ENCODE results near the gene SPSB3. TPM values are rescaled to one million over a fixed set of nuclear protein-coding genes. Genes with fewer than 3 reads are reported as not detected.

SPSB3 gene
- total RNA-seq, 3 donors from 2014 or later: 39.7 to 56.5 (median 52.2) TPM

DNA sequence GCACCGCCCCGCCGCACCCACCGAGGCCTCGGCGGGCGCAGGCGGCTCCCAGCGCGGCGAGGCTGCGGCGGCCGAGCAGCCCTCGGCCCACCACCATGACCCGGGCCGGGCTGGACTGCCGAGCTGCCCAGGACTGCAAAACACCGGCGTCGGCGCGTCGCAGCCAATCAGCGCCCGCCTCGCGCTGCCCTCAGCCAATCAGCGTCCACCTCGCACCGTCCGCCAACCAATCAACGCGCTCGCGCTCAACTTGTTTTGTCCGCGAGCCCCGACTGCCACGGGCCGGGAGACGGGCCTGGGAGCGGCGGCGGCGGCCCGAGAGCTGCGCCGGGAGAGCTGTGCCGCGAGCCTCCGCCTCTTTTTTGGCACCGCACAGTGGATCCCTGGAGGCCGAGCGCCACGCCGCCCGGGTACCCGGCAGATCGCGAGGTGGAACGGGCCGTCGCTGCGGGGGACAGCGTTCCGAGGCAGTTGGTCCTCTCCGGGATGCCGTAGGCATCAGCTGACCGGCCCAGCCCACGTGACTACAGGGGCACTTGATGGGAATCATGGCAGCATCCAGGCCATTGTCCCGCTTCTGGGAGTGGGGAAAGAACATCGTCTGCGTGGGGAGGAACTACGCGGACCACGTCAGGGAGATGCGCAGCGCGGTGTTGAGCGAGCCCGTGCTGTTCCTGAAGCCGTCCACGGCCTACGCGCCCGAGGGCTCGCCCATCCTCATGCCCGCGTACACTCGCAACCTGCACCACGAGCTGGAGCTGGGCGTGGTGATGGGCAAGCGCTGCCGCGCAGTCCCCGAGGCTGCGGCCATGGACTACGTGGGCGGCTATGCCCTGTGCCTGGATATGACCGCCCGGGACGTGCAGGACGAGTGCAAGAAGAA lies 44.6 kb upstream of the SPSB3 start, which contains the start of the genes FAHD1 and HAGH:
FAHD1 (plus strand) TSS at position 516 of the 883 bp plus-strand sequence; CDS start at position 549, 33 bp downstream.
HAGH (minus strand) TSS at position 135 of the 883 bp plus-strand sequence; CDS start at position 97, 38 bp downstream.
- Histone ChIP-seq H3K36me3 (ENCODE audit: low read depth) (peaks cover 5% of the 10 kb centered on the region), H3K4me3 (peak within 1 kb of the TSS; percentile 60), H3K9me3 (no peaks in the 10 kb centered on the region), H3K4me1 (ENCODE audit: low read depth) (peaks cover 35% of the 10 kb centered on the region)
- TF ChIP-seq, protein P1, sequence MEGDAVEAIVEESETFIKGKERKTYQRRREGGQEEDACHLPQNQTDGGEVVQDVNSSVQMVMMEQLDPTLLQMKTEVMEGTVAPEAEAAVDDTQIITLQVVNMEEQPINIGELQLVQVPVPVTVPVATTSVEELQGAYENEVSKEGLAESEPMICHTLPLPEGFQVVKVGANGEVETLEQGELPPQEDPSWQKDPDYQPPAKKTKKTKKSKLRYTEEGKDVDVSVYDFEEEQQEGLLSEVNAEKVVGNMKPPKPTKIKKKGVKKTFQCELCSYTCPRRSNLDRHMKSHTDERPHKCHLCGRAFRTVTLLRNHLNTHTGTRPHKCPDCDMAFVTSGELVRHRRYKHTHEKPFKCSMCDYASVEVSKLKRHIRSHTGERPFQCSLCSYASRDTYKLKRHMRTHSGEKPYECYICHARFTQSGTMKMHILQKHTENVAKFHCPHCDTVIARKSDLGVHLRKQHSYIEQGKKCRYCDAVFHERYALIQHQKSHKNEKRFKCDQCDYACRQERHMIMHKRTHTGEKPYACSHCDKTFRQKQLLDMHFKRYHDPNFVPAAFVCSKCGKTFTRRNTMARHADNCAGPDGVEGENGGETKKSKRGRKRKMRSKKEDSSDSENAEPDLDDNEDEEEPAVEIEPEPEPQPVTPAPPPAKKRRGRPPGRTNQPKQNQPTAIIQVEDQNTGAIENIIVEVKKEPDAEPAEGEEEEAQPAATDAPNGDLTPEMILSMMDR (IDR thresholded peaks at IDR 0.05): no peak
- ATAC-seq: peak; percentile 85
- peak; percentile 94 to 96 (median 94) for DNase-seq
- intact Hi-C loops (cut with DNase I, micrococcal nuclease): no loop called here

DNA sequence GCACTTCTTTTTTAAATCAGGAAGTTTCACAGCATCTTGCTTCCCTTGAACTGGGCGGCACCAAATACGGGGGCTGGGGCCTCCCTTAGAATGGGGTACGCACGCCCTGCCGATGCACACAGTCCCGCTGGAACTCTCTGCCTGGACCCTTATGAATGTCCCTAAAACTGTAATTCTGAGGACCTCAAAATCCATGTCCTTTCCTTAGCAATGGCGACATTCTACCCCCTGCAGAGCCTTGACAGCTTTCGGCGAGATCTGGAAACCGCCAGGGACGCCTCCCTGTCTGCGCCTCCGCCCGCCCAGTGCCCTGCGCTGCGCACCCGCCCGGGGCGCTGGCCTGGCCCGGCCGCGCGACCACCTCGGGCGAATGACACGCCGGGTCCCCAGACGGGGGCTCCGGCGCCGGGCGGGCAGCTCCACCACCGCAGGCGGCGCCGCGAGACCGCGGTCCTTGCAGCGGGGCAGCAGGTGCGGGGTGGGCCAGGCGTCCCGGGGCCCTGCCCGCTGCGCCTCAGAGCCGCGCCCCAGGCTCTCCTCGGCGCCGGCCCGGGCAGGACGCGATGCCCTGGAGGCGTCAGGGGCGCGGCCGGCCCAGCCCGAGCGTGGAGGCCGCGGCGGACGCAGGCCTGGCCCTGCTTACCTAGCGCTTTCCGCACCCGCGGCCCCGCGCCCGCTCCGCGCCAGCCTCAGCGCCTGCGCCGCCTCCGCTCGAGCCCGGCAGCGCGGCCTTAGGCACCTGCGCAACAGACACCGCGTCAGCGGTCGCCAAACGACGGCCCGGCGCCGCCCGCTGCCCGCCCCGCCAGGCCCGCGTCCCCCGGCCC lies 43.7 kb upstream of the SPSB3 start:
- TF ChIP-seq, protein P1 (IDR thresholded peaks at IDR 0.05): no peak
- H3K4me3 ChIP-seq: peak overlapping the region; percentile 60
- peaks cover 5% of the 10 kb centered on the region for H3K36me3 ChIP-seq (ENCODE audit: low read depth)
- H3K4me1 ChIP-seq (ENCODE audit: low read depth): peaks cover 35% of the 10 kb centered on the region
- ATAC-seq (peak; percentile 55), DNase-seq (peak; percentile 63 to 80 (median 76))
- H3K9me3 ChIP-seq: no peaks in the 10 kb centered on the region
- intact Hi-C loops (cut with DNase I, micrococcal nuclease): no loop called here

DNA sequence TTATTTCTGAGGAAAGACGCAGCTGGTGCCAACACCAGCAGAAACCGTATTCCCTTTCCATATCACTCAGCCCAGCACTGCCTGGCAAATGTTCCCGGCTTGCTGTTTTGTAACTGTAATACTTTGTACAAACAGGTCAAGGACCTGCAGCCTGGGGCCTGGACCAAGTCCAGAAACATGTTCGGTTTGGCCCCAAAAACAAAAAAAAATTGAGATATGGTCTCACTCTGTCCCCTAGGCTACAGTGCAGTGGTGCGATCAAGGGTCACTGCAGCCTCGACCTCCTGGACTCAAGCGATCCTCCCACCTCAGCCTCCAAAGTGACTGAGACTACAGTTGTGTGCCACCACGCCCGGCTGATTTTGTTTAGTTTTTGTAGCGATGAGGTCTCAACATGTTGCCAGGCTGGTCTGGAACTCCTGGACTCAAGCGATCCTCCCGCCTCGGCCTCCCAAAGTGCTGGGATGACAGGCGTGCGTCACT lies 43.1 kb upstream of the SPSB3 start:
- H3K4me3 ChIP-seq: no peak overlapping the region
- ATAC-seq: no peak
- peaks cover 5% of the 10 kb centered on the region for H3K36me3 ChIP-seq (ENCODE audit: low read depth)
- peaks cover 34% of the 10 kb centered on the region for H3K4me1 ChIP-seq (ENCODE audit: low read depth)
- peak in 1 of 3 donors; percentile 21 for DNase-seq
- intact Hi-C loops (cut with DNase I, micrococcal nuclease): no loop called here
- TF ChIP-seq, protein P1 (IDR thresholded peaks at IDR 0.05): no peak
- H3K9me3 ChIP-seq: no peaks in the 10 kb centered on the region

DNA sequence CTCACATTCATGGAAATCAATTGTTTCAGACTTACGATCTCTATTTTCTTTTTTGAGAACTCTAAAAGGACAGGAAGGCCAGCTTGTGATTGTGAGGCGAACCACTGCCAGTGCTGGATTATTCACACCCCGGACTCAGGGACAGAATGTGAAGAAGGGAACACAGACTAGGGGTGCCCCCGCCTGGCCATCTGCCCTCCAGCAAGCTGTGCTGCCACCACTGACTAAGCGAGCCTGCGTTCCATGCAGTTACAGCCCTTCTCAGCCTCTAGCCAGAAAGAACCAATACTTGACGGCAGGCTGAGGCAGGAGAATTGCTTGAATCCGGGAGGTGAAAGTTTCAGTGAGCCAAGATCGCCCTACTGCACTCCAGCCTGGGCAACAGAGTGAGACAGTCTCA lies 41.5 kb upstream of the SPSB3 start:
- H3K36me3 ChIP-seq (ENCODE audit: low read depth): peaks cover 5% of the 10 kb centered on the region
- intact Hi-C loops (cut with DNase I, micrococcal nuclease): no loop called here
- H3K9me3 ChIP-seq: no peaks in the 10 kb centered on the region
- DNase-seq (peak in 2 of 3 donors; percentile 25 to 29), ATAC-seq (no peak)
- H3K4me1 ChIP-seq (ENCODE audit: low read depth): peaks cover 20% of the 10 kb centered on the region
- no peak overlapping the region for H3K4me3 ChIP-seq
- TF ChIP-seq, protein P1 (IDR thresholded peaks at IDR 0.05): no peak

DNA sequence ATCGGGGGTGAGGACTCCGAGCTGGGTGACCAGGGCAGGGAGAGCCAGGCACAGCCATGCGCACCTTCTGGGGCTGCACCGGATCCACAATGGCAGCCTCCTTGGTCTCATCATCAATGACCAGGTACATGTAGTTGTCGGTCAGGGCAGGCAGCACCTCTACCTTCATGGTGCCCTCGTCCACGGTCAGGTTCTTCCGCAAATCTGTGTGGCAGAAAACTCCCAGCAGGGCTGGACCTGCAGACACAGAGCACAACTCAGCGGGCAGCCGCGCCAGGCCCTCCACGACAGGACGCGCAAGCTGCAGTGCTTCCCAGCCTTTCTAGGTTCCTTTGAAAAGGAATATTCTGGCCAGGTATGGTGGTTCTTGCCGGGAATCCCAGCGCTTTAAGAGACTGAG lies 40.4 kb upstream of the SPSB3 start:
- ATAC-seq (no peak), DNase-seq (peak in 1 of 3 donors; percentile 24)
- peaks cover 5% of the 10 kb centered on the region for H3K36me3 ChIP-seq (ENCODE audit: low read depth)
- H3K4me3 ChIP-seq: no peak overlapping the region
- intact Hi-C loops (cut with DNase I, micrococcal nuclease): no loop called here
- TF ChIP-seq, protein P1 (IDR thresholded peaks at IDR 0.05): no peak
- peaks cover 9% of the 10 kb centered on the region for H3K4me1 ChIP-seq (ENCODE audit: low read depth)
- no peaks in the 10 kb centered on the region for H3K9me3 ChIP-seq

All from mucosa of descending colon (tissue), 3 donors.